HFFc6 (cell line): ENCODE data around the gene ABCD2. TPM values are rescaled to one million over a fixed set of nuclear protein-coding genes. Genes with fewer than 3 reads are reported as not detected.

Experiments
- DNase-seq: peaks from one replicate; pipeline ENCODE4 v3.0.0-alpha.2; 2018
- H3K27ac Mint-ChIP-seq: 2 replicates; pipeline ENCODE4 v1.8.0; 2020; ENCODE audit warnings: mild to moderate bottlenecking, mixed read lengths
- H3K27me3 Mint-ChIP-seq: 2 replicates; pipeline ENCODE4 v1.8.0; 2021; ENCODE audit warnings: mild to moderate bottlenecking, moderate library complexity, mixed read lengths; ENCODE audit not compliant: insufficient read depth
- H3K36me3 Mint-ChIP-seq: 2 replicates; pipeline ENCODE4 v1.8.0; 2021; ENCODE audit warnings: low read depth, mixed read lengths
- H3K4me1 Mint-ChIP-seq: 2 replicates; pipeline ENCODE4 v1.8.0; 2020; ENCODE audit warnings: low read depth, mixed read lengths
- H3K4me3 Mint-ChIP-seq: 2 replicates; pipeline ENCODE4 v1.8.0; 2020; ENCODE audit warnings: mild to moderate bottlenecking, moderate library complexity, mixed read lengths
- H3K9me3 Mint-ChIP-seq: 2 replicates; pipeline ENCODE4 v1.8.0; 2020; ENCODE audit warnings: mild to moderate bottlenecking, mixed read lengths
- total RNA-seq, 6 experiments: library from RNA; stranded (reverse); fragmentation: NEBNext Ultra II Directional; extraction: Animal tissue kit (Norgen Biotek cat#: 25700); gene quantifications; 2 replicates in 1 of 6; 3 replicates in 5 of 6; pipeline ENCODE4 v1.2.3, GENCODE V29; 2021
- TF ChIP-seq, protein P1 (sequence below): fragments of 200-600 bp; sonication (generic); IDR thresholded peaks from 2 replicates; pipeline ENCODE4 v1.5.0; 2021; ENCODE audit warnings: antibody characterized with exemption, mild to moderate bottlenecking

The ABCD2 gene
- total RNA-seq, 6 experiments from 2014 or later = not detected

DNA sequence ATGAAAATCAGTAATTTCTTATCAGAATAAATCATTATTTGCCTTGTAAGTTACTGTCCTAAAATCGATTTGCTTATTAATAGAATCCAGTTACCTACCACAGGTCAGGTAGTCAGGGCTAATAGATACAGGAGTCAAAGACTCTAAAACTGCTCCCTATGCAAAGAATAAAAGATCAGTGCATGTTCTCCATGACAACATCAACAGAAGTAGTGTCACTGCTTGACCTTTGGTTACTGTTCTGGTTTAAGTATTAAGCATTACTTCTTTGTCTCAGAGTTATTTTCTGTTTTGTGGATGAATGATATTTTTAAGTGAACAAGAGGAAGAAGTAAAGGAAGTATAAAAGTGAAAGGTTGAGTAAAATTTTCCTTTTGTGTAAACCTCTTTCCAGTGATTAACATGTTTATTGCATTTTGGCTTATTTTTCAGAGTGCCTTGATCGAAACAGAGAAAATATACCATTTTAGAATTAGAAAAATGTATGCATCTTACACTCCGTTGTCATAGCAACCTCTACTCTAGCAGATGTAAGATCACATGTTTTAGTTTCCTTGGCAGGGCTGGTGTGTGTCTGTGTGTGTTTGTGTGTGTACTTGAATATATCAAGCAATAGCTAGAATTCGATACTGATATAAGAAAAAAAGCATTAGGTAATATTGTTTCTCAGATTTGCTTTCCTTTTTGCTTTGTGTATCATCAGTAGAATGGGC, 44.7 kb downstream of the ABCD2 start:
- peaks cover 19% of the 10 kb centered on the region for H3K9me3 Mint-ChIP-seq
- no peaks in the 10 kb centered on the region; the same call in none of the 2 replicates for H3K27me3 Mint-ChIP-seq
- H3K36me3 Mint-ChIP-seq = no peaks in the 10 kb centered on the region
- TF ChIP-seq, protein P1, sequence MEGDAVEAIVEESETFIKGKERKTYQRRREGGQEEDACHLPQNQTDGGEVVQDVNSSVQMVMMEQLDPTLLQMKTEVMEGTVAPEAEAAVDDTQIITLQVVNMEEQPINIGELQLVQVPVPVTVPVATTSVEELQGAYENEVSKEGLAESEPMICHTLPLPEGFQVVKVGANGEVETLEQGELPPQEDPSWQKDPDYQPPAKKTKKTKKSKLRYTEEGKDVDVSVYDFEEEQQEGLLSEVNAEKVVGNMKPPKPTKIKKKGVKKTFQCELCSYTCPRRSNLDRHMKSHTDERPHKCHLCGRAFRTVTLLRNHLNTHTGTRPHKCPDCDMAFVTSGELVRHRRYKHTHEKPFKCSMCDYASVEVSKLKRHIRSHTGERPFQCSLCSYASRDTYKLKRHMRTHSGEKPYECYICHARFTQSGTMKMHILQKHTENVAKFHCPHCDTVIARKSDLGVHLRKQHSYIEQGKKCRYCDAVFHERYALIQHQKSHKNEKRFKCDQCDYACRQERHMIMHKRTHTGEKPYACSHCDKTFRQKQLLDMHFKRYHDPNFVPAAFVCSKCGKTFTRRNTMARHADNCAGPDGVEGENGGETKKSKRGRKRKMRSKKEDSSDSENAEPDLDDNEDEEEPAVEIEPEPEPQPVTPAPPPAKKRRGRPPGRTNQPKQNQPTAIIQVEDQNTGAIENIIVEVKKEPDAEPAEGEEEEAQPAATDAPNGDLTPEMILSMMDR = no peak
- no peak for DNase-seq
- H3K4me3 Mint-ChIP-seq = no peak overlapping the region
- no peaks in the 10 kb centered on the region for H3K4me1 Mint-ChIP-seq
- no peak overlapping the region for H3K27ac Mint-ChIP-seq

GRCh38 chr12:39574378-39574777, 45.2 kb downstream of the ABCD2 start:
- H3K9me3 Mint-ChIP-seq = peaks cover 21% of the 10 kb centered on the region
- DNase-seq = no peak
- TF ChIP-seq, protein P1 = no peak
- H3K27me3 Mint-ChIP-seq = no peaks in the 10 kb centered on the region; the same call in none of the 2 replicates
- H3K36me3 Mint-ChIP-seq = no peaks in the 10 kb centered on the region
- H3K4me1 Mint-ChIP-seq = no peaks in the 10 kb centered on the region
- H3K27ac Mint-ChIP-seq = no peak overlapping the region
- H3K4me3 Mint-ChIP-seq = no peak overlapping the region

DNA sequence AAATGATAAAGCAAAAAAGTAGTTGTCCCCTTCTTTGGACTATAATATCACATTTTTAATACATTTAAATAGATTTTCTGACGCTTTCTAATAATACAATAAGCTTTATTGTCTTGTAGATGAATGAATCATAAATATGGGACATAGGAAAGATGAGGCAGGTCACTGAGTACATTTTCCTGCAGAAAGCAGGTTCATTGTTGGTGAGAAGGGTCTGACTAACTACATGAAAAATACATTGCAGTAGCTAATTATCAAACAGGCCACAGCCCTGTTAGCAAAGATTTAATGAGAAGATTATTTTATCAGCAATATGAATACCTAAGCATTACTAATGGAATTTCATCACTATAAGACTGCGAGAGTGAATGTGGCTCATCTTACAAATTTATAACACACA, 45.6 kb downstream of the ABCD2 start:
- Mint-ChIP-seq H3K27me3 (no peaks in the 10 kb centered on the region; the same call in none of the 2 replicates), H3K36me3 (no peaks in the 10 kb centered on the region), H3K27ac (no peak overlapping the region), H3K4me1 (no peaks in the 10 kb centered on the region), H3K9me3 (peaks cover 21% of the 10 kb centered on the region), H3K4me3 (no peak overlapping the region)
- no peak for DNase-seq
- TF ChIP-seq, protein P1 = no peak

DNA sequence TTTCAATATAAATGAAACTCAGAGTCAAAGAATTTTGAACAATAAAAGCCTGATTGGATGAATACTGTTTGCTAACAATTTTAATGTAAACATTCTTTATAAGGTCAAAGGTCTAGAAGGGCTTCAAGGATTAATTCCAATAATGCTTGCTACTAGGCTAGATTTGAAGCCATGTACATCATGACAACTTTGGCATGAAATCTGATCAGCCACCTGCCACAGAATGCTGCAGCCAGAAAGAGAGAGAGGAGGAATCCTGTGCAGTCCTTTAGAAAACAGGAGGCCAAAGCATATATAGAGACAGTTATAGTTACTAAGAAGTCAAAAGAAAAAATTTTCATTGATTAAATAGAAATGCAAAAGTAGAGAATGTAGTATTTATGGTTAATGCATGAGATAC, 47.1 kb downstream of the ABCD2 start:
- Mint-ChIP-seq H3K4me3 (no peak overlapping the region), H3K9me3 (peaks cover 28% of the 10 kb centered on the region), H3K36me3 (no peaks in the 10 kb centered on the region), H3K27ac (no peak overlapping the region), H3K4me1 (no peaks in the 10 kb centered on the region), H3K27me3 (no peaks in the 10 kb centered on the region; the same call in none of the 2 replicates)
- no peak for DNase-seq
- TF ChIP-seq, protein P1 = no peak

GRCh38 chr12:39571351-39571750, 48.3 kb downstream of the ABCD2 start:
- peaks cover 28% of the 10 kb centered on the region for H3K9me3 Mint-ChIP-seq
- no peak overlapping the region for H3K27ac Mint-ChIP-seq
- DNase-seq = no peak
- H3K4me1 Mint-ChIP-seq = no peaks in the 10 kb centered on the region
- H3K4me3 Mint-ChIP-seq = no peak overlapping the region
- no peaks in the 10 kb centered on the region; the same call in none of the 2 replicates for H3K27me3 Mint-ChIP-seq
- TF ChIP-seq, protein P1 = no peak
- no peaks in the 10 kb centered on the region for H3K36me3 Mint-ChIP-seq
